HG03565 (cell line): ENCODE results near the gene INSRR.

Experiments
- ATAC-seq: cut with Tn5 transposase; IDR thresholded peaks from one replicate; pipeline ENCODE4 v1.9.1; 2021; ENCODE audit warnings: mild to moderate bottlenecking, moderate library complexity; ENCODE audit not compliant: unreplicated experiment

The INSRR gene

DNA sequence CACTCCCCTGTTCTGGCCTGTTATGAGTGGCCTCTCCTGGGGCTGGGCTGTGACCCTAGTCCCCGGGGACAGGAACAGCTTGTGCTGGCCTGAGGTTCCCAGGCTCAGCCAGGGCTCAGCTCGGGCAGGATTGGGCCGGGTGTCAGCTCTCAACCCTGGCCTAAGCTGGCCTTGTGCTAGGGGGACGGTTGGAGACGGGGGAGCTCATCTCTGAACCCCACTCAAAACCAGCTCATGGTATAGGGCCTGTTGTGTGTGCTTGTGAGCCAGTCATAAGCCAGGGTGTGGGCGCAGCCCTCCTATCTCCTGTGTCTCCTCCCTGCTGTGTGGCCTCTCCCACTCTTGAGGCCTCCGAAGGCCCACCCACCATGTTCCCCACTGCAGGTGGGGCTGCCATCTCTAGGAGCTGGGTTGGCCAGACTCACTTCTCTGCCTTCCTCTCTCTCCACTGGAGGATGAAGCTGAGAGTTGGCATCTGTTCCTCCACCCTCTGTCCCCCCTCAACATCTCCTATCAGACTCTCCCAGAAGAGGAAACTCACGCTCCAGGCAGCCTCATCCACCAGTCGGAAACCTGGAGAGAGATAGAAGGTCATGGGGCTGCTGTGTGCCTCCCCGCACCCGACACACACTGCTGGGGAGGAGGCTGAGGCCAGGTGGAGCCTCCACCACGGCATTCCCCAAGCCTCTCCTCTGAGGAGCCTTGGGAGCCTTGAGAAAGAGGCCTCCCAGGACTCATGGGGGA lies 36.0 kb upstream of the INSRR start:
- ATAC-seq: no peak

DNA sequence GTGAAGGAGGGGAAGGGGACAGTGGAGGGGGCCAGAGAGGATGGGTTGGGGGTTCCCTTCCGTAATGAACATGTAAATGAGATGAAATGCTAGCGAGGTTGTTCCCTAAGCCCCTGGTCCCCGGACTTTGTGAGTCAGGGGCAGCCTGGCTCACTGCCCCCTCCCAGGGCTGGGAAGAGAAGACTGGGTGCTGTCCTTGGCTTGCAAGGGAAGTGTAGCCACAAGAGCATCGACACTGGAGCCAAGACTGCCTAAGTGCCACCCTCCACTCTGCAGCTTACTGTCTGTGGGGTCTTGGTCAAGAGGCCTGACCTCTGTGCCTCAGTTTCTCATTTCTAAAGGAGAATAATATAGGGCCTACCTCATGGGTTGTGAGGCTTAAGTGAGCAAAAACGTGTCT lies 35.1 kb upstream of the INSRR start:
- no peak for ATAC-seq

DNA sequence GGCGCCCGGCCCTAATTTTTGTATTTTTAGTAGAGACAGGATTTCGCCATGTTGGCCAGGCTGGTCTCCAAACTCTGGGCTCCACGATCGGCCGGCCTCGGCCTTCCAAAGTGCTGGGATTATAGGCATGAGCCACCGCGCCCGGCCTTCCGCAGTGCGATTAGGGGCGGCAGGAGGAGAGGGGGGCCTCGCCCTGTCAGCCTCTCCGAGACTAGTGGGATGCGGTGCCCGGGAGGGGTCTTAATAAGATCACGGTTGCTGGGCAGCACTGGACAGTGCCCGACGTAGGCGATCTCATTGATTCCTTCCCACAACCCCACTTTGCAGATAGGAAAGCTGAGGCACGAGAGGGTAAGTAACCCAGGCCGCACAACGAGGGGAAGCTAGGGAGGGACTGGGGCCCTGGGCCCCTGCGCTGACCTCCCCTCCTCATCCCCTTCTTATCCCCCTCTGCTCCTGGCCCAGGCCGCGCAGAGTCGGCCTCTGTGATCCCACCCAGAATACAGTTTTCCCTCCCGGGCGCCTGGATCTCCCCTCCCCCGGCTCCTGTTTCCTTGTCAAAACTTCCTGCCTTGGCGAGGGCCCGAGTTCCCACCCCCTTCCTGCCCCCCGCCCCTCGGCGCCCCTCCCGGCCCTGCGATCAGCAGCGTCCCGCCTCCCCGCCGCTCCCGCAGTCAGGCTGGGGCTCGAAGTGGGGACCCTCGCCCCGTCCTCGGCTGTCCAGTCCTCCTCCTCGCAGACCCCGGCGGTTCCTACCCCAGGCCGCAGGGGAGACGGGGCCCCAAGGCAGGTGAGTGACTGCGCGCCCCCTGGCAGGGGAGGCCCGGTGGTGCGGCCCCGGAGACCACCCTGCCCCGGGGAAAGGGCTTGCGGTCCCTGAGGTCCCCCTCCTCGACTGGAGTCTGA lies 34.4 kb upstream of the INSRR start, which contains the start of gene PEAR1:
Gene PEAR1, plus strand, starts transcription at position 671 of the 906 bp plus-strand sequence. CDS start 10,209 bp downstream, outside the sequence.
- ATAC-seq: no peak

DNA sequence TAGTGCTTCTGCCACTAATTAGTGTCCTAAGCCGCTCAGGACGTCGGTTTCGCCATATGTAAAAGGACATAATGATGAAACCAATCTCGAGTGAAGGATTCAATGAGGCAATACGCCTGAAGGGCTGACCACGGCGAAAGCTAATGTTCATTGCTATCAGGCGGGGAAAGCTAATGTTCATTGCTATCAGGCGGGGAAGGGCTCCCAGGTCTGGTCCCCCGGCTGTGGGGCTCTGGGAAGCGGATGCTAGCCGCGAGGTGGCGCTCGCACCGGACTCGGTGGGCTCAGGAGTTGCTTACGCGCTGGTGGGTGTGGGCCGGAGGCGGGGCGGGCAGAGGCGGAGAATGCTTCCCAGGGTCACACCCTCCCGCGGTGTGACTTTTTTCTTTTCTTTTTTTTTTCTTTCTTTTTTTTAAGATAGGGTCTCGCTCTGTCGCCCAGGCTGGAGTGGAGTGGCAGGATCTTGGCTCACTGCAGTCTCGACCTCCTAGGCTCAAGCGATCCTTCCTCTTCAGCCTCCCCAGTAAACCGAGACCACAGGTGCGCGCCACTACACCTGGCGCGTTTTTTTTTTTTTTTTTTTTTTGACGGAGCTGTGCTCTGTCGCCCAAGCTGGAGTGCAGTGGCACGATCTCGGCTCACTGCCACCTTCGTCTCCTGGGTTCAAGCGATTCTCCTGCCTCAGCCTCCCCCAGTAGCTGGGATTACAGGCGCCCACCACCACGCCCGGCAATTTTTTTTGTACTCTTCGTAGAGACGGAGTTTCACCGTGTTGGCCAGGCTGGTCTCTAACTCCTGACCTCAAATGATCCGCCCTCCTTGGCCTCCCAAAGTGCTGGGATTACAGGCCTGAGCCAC lies 33.5 kb upstream of the INSRR start:
- ATAC-seq: no peak

DNA sequence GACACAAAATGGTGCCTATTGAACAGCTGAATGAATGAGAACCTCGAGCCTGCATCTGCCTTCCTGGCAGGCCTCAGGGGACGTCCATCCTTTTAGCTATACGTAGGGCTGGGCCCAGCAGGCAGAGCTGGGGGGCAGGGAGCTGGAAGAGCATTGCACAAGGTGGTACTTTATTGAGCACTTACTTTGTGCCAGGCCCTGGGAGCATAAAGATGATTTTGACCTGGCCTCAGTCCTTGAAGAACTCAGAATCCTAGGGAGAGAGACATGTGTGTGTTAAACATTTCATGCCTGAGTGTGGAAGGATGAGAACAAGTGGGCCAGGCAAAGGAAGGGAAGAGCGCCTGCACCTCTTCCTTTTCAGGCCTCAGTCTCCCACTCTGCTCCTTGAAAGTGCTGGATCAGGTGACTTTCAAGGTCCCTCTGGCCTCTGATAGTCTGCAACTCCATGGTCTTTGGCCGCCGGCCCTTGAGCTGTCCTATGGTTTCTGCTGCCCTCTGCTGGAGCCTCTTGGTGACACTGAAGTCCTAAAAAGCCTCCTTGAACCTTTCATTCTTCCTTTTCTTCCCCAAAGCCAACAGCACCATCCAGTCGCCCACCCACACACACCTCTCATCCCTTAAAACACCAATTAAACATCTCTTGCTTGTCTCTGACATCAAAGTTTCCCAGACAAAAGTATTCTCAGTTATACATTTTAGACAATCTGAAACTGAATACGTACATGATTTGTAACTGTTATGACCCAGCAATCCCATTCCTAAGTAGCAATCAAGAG lies 31.1 kb upstream of the INSRR start:
- ATAC-seq: no peak

DNA sequence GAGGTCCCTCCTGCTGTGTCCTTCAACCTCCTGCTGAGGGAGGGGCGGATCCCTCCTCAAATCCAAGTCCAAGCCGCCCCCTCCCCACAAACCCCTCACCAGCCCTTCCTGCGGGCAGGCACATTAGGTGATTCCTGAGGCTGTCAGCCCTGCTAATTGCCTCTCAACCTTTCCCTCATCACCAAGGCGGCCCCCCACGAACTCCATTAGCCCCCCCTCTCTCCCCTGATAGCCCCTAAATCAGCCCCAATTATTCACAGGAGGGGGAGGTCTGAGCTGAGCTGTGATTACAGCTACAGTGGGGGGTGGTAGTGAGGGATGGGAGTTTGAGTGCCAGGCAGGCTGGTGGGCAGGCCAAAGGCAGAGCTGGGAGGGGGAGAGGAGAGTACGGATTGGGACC lies 28.8 kb upstream of the INSRR start:
- no peak for ATAC-seq

DNA sequence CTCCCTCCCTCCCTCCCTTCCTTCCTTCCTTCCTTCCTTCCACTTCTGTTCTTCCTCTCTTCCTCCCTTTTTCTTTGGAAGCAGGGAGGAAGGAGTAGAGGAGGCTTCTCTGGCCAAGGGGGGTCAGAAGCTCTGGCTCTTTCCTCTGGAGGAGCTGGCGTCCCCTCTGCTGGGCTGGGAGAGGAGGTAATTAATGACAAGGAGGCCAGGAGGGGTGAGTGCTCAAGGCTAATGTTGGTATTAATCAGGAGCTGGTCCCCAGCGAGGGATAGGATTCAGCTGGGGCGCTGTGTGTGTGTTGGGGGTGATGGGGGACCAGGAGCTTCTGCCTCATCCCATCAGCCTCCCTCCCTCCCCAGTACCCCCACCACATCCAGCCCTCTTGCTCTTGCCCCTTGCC lies 28.4 kb upstream of the INSRR start:
- no peak for ATAC-seq

DNA sequence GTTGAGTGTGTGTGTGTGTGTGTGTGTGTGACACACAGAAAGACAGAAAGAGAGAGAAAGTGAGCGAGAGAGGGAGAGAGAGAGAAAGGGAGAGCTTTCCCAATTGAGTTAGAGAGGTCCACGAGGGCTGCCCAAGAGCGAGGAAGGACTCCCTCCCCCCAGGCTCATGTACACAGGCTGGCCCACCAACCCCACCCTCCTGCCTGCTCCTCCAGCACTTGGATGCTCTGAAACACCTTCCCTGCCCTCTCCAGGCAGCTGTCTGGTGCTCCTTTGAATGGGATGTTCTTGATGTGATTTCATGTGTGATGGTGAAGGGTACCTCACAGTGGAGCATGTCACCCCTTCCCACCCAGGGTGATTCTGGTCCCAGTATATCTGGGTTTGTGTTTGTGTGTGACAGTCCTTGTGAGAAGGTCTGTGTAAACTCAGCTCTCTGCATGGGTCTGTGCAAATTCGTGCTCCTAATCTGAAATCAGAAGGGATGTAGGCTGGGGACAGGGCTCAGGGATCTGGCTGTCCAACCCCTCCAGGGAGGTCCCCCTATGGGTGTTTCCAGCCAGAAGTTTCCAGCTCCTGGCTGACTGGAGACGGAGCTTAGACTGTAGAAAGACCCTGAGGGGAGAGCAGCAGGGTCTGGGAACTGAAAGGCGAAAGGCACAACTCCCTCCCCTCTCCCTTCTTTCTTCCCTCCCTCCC lies 27.8 kb upstream of the INSRR start:
- no peak for ATAC-seq

DNA sequence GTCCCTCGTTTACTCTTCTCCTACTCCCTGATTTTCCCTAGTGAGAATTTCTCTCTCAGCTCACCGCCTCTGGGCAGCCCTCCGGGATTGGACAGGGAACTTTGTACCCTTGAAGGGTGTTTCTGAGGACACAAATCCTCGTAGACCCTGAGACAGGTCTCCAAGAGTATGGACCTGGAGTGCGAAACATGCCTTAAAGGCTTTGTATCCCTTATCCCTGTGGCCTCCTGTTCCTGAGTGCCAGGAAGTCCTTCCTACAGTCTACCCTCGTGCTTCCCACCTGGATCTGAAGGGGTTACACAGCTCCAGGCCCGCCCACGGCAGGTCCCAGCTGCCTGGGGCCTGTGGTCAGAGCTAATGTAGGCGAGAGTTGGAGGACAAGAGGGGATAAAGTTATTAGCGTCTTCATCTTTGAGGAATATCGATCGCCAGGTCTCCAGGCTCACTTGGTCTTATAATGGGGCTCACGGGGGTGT lies 27.0 kb upstream of the INSRR start:
- ATAC-seq: no peak

DNA sequence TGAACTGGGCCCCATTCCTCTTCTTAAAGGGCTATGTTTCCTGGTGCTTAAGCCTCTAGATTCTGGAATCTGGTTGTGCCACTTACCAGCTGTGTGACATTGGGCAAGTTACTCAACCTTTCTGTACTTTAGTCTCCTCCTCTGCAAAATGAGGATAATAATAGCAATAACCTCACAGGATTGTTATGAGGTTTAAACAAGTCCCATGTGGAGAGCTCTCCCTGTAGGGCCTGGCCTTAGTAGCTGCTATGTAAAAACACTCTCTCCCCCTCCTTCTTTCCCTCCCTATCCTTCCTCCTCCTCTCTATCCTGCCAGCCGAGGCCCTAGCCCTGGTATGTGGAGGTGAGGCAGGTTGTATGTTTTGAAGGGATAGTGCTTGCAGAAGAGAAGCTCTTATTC lies 26.4 kb upstream of the INSRR start:
- no peak for ATAC-seq

DNA sequence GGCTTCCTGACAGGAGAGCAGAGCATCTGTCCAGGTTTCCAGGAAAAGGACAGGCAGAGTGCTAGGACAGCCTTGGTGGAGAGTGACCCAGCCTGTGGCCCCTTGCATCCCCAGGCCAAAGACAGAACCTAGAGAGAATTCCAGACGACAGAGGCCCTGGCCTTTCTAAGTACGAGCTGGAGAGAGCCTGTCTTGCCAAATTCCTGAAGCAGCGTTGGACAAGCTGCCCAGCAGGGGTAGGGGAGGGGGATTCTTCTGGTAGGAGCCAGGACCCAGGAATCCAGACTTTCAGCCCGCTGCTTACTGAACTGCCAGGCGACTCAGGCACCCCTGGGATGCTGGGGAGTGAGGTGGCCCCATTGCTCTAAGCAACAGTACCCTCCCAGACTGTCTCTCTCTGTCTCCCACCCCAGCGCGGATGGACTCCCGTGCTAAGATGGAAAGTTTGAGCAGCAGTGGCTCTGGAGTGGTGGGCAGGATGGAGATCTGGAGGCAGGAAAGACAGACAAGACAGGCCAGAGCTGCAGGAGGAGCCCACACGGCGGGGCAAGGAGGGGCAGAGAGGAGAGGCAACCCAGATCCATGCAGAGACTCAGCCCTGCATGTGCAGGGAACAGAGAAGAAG lies 25.8 kb upstream of the INSRR start:
- ATAC-seq: no peak

DNA sequence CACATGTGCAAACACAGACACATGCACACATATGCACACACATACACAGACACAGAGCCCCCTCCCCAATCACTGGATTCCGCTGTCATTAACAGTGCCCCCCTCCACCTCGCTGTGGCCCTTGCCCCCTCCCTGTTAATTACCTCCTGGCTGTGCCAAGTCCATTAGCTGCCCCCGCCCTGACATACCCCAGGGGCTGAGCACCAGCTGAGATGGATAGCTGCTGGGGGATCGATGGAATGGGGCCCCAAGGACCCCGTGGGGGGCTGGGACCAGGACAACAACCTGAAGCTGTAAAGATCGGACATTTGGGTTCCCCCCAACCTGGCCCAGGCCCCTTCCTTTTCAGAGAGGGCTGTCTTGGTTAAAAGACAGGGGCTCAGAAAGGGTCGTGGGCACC lies 25.0 kb upstream of the INSRR start:
- ATAC-seq: no peak

DNA sequence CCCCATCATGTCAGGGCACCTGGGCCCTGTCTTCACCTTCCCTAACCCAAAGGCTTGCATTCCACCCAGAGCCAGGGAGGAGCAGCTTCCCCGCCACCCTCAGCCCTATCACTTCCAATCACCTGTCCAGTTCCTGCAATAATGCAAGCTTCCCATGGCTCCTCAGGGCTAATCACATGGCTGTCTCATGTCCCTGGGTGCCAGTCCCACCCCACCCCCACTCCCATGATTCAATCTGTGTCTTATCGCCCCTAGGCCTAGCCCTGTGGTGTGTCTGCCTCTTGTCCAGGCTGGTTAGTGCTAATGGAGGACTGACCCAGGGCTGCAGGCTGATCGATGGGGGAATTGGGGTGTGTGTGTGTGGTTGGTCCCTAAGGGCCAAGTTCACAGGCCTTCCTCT lies 23.6 kb upstream of the INSRR start:
- ATAC-seq: no peak

DNA sequence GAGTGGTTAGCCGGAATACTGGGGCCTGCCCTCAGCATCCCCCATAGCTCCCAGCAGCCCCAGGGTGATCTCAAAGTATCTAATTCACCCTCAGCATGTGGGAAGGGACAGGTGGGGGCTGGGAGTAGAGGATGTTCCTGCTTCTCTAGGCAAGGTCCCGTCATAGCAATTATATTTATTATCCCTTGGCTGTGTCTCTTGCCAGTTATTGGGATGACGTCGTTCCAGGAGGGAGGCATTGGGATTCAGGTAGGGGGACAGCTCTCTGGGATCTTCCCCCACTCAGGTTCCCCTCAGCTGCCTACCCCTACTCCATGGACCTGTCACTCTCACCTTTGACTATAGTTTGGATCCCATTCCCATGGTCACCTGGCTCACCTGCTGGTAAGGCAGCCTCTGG lies 22.7 kb upstream of the INSRR start:
- ATAC-seq: no peak

DNA sequence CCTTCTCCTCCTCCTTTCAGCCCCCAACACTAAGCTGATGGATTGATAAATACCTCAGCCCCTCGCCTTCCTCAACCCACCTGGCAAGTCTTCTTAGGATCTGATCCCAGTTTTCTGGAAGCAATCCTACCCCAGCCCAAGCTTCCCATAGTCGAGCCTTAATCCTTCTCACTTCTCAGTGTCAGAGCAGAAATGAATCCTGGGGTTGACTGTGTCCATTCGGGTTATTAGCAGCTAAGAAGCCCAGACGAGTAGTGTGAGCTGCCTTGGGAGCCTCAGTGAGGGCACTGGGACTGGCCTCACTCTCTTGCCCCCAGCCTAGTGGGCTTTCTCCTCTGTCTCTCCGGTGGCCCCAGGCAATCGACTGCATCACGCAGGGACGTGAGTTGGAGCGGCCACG lies 22.2 kb upstream of the INSRR start:
- ATAC-seq: no peak

DNA sequence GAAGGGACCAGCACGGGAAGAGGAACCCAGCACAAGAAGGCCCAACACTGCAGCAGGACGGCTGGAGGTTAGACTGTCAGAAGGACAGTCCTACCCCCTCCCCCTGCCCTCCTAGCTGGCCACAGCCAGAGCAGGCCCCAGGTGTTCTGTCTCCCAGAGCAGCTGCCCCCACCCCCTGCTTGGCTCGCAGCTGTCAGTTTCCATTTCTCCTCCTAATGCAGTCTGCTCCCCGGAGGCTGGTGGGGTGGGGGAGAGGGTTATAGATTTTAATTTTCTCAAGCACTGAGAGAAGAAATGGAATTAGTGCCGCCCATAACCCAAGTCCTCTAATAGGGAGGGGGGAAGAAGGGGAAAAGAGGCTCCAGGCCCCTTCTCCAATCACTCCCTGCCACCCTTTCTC lies 21.6 kb upstream of the INSRR start:
- no peak for ATAC-seq

DNA sequence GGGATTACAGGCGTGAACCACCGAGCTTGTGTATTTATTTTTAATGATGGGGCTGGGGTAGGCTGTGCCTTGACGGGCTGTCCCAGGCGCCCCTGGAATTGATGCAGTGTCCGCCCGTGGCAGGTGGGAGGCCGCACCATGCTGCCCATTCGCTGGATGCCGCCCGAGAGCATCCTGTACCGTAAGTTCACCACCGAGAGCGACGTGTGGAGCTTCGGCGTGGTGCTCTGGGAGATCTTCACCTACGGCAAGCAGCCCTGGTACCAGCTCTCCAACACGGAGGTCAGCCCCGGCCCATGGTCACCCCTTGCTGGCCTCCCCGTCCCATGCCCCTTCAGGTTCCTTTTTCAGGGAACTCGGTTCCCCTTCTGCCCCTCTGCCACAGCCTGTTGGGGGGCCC lies 21.0 kb upstream of the INSRR start:
- ATAC-seq: no peak

DNA sequence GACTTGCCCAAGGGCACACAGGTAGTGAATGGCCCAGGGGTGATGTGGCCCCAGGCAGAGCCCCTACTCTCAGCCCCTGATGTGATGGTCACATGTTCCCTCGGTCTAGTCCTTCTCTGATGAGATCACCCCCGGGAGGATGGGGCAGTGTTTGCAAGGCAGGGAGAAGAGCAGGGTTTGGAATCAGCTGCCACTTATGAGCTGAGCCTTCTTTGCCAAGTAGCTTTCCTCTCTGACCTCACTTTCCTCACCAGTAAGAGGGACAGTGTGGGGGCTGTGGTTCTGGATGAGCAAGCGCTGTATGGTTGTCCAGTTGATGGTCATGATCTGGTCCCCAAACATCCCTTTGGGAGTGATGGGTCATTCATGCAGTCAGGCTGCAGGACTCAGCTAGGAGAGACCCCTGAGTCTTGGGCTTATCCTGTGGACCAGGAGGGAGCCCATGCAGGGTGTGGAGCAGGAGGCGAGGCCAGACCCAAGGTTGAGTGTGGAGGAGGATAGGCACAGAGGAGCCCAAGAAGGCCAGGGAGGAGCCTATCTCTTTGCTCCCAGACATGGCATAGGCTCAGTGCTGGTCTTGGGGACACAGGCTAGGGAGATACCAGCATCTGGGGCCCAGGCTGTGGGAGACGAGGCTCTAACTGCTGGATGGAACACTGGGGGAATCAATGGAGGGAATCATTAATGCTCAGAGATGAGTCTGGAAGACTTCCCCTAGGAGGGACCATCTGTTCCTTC lies 18.7 kb upstream of the INSRR start:
- ATAC-seq: no peak

DNA sequence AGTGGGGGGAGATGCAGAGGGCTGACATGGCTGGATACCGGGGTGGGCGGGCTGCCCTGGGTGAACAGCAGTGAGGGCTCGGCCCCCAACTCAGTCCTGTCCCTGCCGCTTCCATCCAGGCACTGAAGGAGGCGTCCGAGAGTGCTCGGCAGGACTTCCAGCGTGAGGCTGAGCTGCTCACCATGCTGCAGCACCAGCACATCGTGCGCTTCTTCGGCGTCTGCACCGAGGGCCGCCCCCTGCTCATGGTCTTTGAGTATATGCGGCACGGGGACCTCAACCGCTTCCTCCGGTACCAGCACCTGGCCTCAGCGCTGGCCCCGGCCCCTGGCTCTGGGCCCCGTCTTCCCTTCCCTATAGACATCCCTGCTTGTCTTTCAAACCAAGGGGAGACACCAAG lies 17.4 kb upstream of the INSRR start:
- ATAC-seq: no peak
